Astrocyte of the cerebellum (primary cell): ENCODE measurements around the gene SH3YL1.
"Not testable (repeated sequence)": the region's sequence is repeated elsewhere in the genome, so short reads cannot be mapped to it uniquely, and the experiment has no call there.

Experiments
- DNase-seq: peaks from one replicate; pipeline ENCODE4 v3.0.0-alpha.2; 2011; ENCODE audit warnings: low read depth
- H3K4me3 ChIP-seq: 2 replicates; pipeline ENCODE4 v1.5.1; 2011; ENCODE audit warnings: mild to moderate bottlenecking, low read depth, low read length, moderate library complexity
- CTCF ChIP-seq: IDR thresholded peaks from 2 replicates; pipeline ENCODE4 v1.5.1; 2012; ENCODE audit warnings: low read length, low read depth, moderate library complexity, mild to moderate bottlenecking; ENCODE audit errors: missing control alignments
- in situ Hi-C: cut with HindIII; loops from 2 replicates; pipeline ENCODE4 v1.10.0; 2017; ENCODE audit warnings: low sequenced_read_pairs

The SH3YL1 gene

GRCh38 chr2:179886-180285, 83.9 kb downstream of the SH3YL1 start:
- DNase-seq: no peak
- in situ Hi-C loops: no loop called here
- H3K4me3 ChIP-seq: no peak overlapping the region
- TF ChIP-seq CTCF: no peak

DNA sequence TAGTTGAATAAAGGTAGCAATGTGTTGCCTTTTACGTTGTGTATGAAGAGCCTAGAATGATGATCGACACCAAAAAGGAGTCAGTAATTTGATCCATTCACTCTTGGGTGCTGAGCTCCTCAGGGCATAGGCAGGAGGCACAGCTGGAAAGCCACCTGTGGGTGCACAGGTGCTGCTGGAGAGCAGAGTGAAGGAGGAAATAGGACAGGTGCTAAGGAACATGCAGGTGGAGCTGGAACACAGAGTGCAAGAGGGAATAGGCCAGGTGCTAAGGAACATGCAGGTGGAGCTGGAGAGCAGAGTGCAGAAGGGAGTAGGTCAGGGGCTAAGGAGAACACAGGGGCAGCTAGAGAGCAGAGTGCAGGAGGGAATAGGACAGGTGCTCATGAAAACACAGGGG, 86.1 kb downstream of the SH3YL1 start:
- no peak overlapping the region for H3K4me3 ChIP-seq
- in situ Hi-C loops: no loop called here
- DNase-seq: no peak
- TF ChIP-seq CTCF: no peak

- TF ChIP-seq CTCF: no peak
- DNase-seq: no peak
- in situ Hi-C loops: no loop called here
- no peak overlapping the region for H3K4me3 ChIP-seq
Observed at GRCh38 chr2:176917-177316, 86.9 kb downstream of the SH3YL1 start.

DNA sequence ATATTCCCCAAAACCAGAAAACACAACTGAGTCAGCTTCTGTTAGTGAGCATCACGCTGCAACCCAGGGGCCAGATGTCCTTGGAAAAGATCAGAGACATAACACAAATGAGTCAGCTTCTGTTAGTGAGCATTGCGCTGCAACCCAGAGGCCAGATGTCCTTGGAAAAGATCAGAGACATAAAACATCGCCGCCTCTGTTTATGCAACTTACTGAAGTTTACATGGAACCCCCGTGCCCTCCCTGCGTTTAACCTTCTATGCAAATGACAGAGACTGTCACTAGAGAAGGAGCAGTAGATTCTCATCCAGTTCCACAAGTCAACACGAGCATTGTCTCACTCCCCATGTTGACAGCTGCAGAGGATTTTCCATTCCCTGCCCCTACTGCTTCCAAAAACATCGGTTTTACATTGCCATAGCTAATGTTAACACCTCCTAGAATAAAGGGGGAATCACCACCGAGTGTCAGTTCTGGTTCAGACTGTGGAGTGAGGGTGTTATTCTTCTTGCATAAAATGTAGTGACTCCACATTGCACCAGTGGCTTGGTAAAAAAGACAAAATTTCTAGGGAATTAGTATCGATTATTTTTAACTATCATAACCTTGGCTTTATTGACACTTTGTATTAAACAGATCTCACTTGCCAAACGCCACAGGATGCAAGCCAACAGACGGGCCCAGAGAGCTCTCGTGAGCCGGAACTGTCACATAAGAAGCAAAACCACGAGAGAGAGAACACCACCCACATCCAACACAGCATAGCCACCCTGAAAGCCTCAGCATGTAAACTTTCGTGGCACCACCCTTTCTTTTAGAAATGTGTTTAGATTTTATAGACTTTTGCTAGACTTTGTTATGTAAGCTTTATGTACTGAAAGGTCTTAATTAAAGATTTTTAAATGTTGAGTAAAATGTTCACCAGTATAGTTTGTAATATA, 87.7 kb downstream of the SH3YL1 start:
- no peak overlapping the region for H3K4me3 ChIP-seq
- no peak for TF ChIP-seq CTCF
- in situ Hi-C loops: no loop called here
- DNase-seq: no peak

DNA sequence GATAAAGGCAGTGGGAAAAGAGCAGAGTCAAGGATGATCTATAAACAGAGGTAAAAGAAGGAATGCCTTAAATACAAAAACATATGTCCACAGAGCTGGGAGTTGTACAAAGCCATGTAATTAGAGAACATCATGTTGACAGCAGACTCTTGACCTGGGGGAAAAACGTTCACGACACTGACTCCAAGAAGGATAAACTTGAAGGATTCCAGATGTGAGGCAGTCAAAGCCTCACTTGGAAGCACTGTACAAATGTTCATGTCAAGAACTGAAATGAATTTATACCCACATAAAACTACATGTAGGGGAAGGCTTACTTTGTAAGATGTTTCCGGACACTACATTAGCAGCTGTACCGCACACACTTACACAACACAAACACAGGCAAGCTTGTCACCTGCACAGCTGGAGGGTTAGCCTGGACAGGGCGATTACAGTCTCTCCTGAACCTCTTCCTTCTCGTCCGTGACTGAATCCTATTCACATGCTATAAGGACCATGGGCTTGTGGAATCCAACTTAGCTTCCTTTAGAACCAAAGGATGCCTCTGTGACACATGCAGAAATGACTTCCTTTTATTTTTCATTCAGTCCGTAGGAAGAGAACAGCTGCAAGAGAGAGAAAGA, 88.6 kb downstream of the SH3YL1 start:
- no peak for TF ChIP-seq CTCF
- no peak overlapping the region for H3K4me3 ChIP-seq
- DNase-seq: no peak
- in situ Hi-C loops: no loop called here

- in situ Hi-C loops, H3K4me3 ChIP-seq, DNase-seq: not testable (repeated sequence)
Observed at GRCh38 chr2:172120-172519, 91.7 kb downstream of the SH3YL1 start.

DNA sequence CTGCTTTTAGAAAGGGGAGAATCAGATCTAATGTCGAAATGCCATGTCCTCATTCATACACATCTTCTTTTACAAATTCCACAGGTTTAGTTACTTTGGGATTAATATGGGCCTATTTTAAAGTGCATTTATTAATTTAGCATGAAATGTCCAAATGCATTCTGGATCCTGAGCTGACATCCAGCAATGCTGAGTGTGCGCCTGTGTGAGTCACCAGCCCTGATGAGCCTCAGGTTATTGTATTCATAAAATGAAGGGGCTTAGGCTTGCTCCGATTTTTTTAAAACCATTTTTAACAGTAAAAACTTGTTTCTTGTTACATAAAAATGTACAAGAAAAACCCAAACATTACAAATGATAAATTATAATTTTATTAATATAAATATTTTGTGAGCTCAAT, 94.1 kb downstream of the SH3YL1 start:
- in situ Hi-C loops: no loop called here
- no peak overlapping the region for H3K4me3 ChIP-seq
- no peak for TF ChIP-seq CTCF

More for the DNA sequence above, 94.1 kb downstream of the SH3YL1 start:
- DNase-seq: no peak
